GM23338 (cell line): Measurements from ENCODE around the gene PKHD1. TPM values are rescaled to one million over a fixed set of nuclear protein-coding genes. Genes with fewer than 3 reads are reported as not detected.

Experiments used
- ATAC-seq: fragments of 200-7000 bp; cut with Tn5 transposase; 3 replicates; pipeline ENCODE4 v1.9.1; 2020
- DNase-seq: peaks from one replicate; pipeline ENCODE4 v3.0.0-alpha.2; 2015; ENCODE audit warnings: low spot score
- H2AFZ ChIP-seq: fragments of 200-600 bp; sonication (generic); 2 replicates; pipeline ENCODE4 v1.8.0; 2016; ENCODE audit warnings: antibody characterized with exemption, mild to moderate bottlenecking, moderate library complexity
- H3F3A ChIP-seq: fragments of 200-600 bp; sonication (generic); replicated peaks from 2 replicates; pipeline ENCODE4 v1.8.0; 2017; ENCODE audit warnings: antibody characterized with exemption, mixed run types, low read depth
- H3K27ac ChIP-seq: fragments of 200-600 bp; sonication (generic); 2 replicates; pipeline ENCODE4 v1.6.1; 2016; ENCODE audit warnings: low read depth
- H3K27me3 ChIP-seq: fragments of 200-600 bp; sonication (generic); 2 replicates; pipeline ENCODE4 v1.8.0; 2016; ENCODE audit warnings: mild to moderate bottlenecking, mixed run types, moderate library complexity; ENCODE audit not compliant: insufficient read depth
- H3K36me3 ChIP-seq: fragments of 200-600 bp; sonication (generic); 2 replicates; pipeline ENCODE4 v1.8.0; 2016; ENCODE audit warnings: mild to moderate bottlenecking; ENCODE audit not compliant: insufficient read depth
- H3K4me1 ChIP-seq: fragments of 200-600 bp; sonication (generic); 2 replicates; pipeline ENCODE4 v1.8.0; 2016; ENCODE audit warnings: mild to moderate bottlenecking, moderate library complexity; ENCODE audit not compliant: insufficient read depth
- H3K4me2 ChIP-seq: fragments of 200-600 bp; sonication (generic); 2 replicates; pipeline ENCODE4 v1.7.1; 2017; ENCODE audit warnings: mixed run types
- H3K4me3 ChIP-seq: fragments of 200-600 bp; sonication (generic); 2 replicates; pipeline ENCODE4 v1.6.1; 2016; ENCODE audit warnings: mixed run types
- H3K79me2 ChIP-seq: fragments of 200-600 bp; sonication (generic); replicated peaks from 2 replicates; pipeline ENCODE4 v1.8.0; 2017; ENCODE audit warnings: mild to moderate bottlenecking; ENCODE audit not compliant: insufficient read depth
- H3K9me2 ChIP-seq: fragments of 200-600 bp; sonication (generic); 2 replicates; pipeline ENCODE4 v1.8.0; 2017; ENCODE audit not compliant: insufficient read depth
- H4K20me1 ChIP-seq: fragments of 200-600 bp; sonication (generic); replicated peaks from 2 replicates; pipeline ENCODE4 v1.8.0; 2017; ENCODE audit warnings: mild to moderate bottlenecking; ENCODE audit not compliant: insufficient read depth
- H3K27ac Mint-ChIP-seq: 2 replicates; pipeline ENCODE4 v1.8.0; 2020; ENCODE audit warnings: inconsistent platforms, mild to moderate bottlenecking, moderate library complexity, mixed read lengths
- H3K27me3 Mint-ChIP-seq: 3 replicates; pipeline ENCODE4 v1.8.0; 2022; ENCODE audit warnings: low read depth, mild to moderate bottlenecking, moderate library complexity, mixed read lengths, inconsistent platforms; ENCODE audit not compliant: insufficient read depth, poor library complexity
- H3K36me3 Mint-ChIP-seq: 3 replicates; pipeline ENCODE4 v1.8.0; 2021; ENCODE audit warnings: low read depth, mild to moderate bottlenecking, inconsistent platforms, moderate library complexity, mixed read lengths
- H3K4me1 Mint-ChIP-seq: 3 replicates; pipeline ENCODE4 v1.8.0; 2020; ENCODE audit warnings: mild to moderate bottlenecking, inconsistent platforms, mixed read lengths
- H3K4me3 Mint-ChIP-seq: 3 replicates; pipeline ENCODE4 v1.8.0; 2021; ENCODE audit warnings: moderate library complexity, mild to moderate bottlenecking, inconsistent platforms, mixed read lengths
- H3K9me3 Mint-ChIP-seq: 3 replicates; pipeline ENCODE4 v1.8.0; 2020; ENCODE audit warnings: moderate library complexity, mild to moderate bottlenecking, inconsistent platforms, mixed read lengths
- CREB1 ChIP-seq: fragments of 250-450 bp; sonication (Bioruptor Pico); IDR thresholded peaks from 2 replicates; pipeline ENCODE4 v1.5.0; 2020; ENCODE audit warnings: low read depth, mild to moderate bottlenecking, moderate library complexity
- EZH2 ChIP-seq: fragments of 200-600 bp; sonication (generic); IDR thresholded peaks from one replicate; pipeline ENCODE4 v1.8.0; 2017; ENCODE audit warnings: antibody characterized with exemption, mild to moderate bottlenecking, low read depth; ENCODE audit not compliant: unreplicated experiment
- NANOG ChIP-seq: IDR thresholded peaks from 2 replicates; pipeline ENCODE4 v1.6.1; 2016; ENCODE audit warnings: antibody characterized with exemption, borderline replicate concordance
- STAT1 ChIP-seq: IDR thresholded peaks from one replicate; pipeline ENCODE4 v1.6.1; 2016; ENCODE audit warnings: antibody characterized with exemption; ENCODE audit not compliant: unreplicated experiment
- ZNF114 ChIP-seq: fragments of 250-450 bp; sonication (Bioruptor Pico); IDR thresholded peaks from 2 replicates; pipeline ENCODE4 v1.5.0; 2020; ENCODE audit warnings: mild to moderate bottlenecking, moderate library complexity
- polyA plus RNA-seq: library from polyadenylated mRNA; unstranded; fragments of >200 nt; fragmentation: Nextera tagmentation; extraction: Ambion mirVana; gene quantifications from 2 replicates; pipeline ENCODE4 v1.2.1, GENCODE V29; 2016
- total RNA-seq: library from RNA; depleted of rRNA; stranded (reverse); fragments of >200 nt; shearing (Covaris generic); gene quantifications from 2 replicates; pipeline ENCODE4 v1.2.3, GENCODE V29; 2014
- TF ChIP-seq, protein P1 (sequence below): fragments of 250-450 bp; sonication (Bioruptor Pico); IDR thresholded peaks from 2 replicates; pipeline ENCODE4 v1.5.0; 2020; ENCODE audit warnings: mild to moderate bottlenecking, moderate library complexity
- TF ChIP-seq, protein P2 (sequence below): IDR thresholded peaks from 2 replicates; pipeline ENCODE4 v1.6.1; 2016; ENCODE audit warnings: antibody characterized with exemption

Gene PKHD1
- total and polyA plus RNA-seq, 2 experiments from 2014 or later = 0.03 to 0.07 TPM

DNA sequence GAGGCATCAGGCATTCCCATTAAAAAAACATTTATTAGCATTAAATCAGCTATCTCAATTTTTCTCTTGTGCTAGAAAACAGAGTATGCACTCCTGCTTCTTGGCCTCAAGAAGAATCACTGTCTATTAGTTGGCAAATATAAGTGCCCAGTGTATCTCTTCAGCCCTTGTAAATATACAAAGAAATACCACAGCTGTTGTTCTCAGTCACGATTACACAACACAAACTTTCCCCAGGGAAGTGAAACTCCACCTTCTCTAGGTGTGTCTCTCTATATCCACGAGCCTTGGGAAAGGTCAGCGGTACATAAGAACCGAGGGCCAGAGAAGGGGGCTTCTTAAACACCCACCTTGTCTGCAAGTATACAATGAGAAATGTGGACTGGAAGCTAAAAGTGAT lies 194.7 kb downstream of the PKHD1 start (continued):
- TF ChIP-seq, protein P1, sequence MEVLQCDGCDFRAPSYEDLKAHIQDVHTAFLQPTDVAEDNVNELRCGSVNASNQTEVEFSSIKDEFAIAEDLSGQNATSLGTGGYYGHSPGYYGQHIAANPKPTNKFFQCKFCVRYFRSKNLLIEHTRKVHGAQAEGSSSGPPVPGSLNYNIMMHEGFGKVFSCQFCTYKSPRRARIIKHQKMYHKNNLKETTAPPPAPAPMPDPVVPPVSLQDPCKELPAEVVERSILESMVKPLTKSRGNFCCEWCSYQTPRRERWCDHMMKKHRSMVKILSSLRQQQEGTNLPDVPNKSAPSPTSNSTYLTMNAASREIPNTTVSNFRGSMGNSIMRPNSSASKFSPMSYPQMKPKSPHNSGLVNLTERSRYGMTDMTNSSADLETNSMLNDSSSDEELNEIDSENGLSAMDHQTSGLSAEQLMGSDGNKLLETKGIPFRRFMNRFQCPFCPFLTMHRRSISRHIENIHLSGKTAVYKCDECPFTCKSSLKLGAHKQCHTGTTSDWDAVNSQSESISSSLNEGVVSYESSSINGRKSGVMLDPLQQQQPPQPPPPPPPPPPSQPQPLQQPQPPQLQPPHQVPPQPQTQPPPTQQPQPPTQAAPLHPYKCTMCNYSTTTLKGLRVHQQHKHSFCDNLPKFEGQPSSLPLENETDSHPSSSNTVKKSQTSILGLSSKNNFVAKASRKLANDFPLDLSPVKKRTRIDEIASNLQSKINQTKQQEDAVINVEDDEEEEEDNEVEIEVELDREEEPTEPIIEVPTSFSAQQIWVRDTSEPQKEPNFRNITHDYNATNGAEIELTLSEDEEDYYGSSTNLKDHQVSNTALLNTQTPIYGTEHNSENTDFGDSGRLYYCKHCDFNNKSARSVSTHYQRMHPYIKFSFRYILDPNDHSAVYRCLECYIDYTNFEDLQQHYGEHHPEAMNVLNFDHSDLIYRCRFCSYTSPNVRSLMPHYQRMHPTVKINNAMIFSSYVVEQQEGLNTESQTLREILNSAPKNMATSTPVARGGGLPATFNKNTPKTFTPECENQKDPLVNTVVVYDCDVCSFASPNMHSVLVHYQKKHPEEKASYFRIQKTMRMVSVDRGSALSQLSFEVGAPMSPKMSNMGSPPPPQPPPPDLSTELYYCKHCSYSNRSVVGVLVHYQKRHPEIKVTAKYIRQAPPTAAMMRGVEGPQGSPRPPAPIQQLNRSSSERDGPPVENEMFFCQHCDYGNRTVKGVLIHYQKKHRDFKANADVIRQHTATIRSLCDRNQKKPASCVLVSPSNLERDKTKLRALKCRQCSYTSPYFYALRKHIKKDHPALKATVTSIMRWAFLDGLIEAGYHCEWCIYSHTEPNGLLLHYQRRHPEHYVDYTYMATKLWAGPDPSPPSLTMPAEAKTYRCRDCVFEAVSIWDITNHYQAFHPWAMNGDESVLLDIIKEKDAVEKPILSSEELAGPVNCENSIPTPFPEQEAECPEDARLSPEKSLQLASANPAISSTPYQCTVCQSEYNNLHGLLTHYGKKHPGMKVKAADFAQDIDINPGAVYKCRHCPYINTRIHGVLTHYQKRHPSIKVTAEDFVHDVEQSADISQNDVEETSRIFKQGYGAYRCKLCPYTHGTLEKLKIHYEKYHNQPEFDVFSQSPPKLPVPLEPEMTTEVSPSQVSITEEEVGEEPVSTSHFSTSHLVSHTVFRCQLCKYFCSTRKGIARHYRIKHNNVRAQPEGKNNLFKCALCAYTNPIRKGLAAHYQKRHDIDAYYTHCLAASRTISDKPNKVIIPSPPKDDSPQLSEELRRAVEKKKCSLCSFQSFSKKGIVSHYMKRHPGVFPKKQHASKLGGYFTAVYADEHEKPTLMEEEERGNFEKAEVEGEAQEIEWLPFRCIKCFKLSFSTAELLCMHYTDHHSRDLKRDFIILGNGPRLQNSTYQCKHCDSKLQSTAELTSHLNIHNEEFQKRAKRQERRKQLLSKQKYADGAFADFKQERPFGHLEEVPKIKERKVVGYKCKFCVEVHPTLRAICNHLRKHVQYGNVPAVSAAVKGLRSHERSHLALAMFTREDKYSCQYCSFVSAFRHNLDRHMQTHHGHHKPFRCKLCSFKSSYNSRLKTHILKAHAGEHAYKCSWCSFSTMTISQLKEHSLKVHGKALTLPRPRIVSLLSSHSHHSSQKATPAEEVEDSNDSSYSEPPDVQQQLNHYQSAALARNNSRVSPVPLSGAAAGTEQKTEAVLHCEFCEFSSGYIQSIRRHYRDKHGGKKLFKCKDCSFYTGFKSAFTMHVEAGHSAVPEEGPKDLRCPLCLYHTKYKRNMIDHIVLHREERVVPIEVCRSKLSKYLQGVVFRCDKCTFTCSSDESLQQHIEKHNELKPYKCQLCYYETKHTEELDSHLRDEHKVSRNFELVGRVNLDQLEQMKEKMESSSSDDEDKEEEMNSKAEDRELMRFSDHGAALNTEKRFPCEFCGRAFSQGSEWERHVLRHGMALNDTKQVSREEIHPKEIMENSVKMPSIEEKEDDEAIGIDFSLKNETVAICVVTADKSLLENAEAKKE (CRISPR knock-in tag) = no peak
- TF ChIP-seq ZNF114 (CRISPR knock-in tag) = no peak
- TF ChIP-seq CREB1 (CRISPR knock-in tag) = no peak
- no peak for TF ChIP-seq STAT1

DNA sequence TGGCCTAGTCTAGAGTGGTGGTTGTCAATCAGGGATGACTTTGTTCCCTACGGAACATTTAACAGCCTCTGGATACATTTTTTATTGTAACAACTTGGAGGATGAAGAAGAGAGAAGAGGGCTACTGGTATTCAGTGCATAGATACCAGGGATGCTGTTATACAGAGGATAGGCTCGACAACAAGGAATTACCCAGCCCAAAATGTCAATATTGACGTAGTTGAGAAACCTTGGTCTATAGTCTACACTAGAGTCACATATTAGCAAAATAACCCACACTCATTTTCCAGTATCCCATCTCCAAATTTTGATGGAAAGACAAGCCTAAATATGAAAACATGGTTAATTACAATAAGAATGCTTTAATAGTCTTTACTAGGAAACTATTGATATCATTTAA lies 195.1 kb downstream of the PKHD1 start:
- H3K4me1 Mint-ChIP-seq = no peaks in the 10 kb centered on the region
- H2AFZ ChIP-seq = no peak overlapping the region
- H3K4me3 Mint-ChIP-seq = no peak overlapping the region
- H3K4me1 ChIP-seq = no peaks in the 10 kb centered on the region
- H3K27me3 Mint-ChIP-seq = peaks cover 1% of the 10 kb centered on the region
- H4K20me1 ChIP-seq = no peaks in the 10 kb centered on the region
- no peak overlapping the region for H3K4me2 ChIP-seq
- H3K27me3 ChIP-seq = no peaks in the 10 kb centered on the region
- H3K36me3 Mint-ChIP-seq = no peaks in the 10 kb centered on the region
- DNase-seq = no peak
- H3K79me2 ChIP-seq = no peaks in the 10 kb centered on the region
- no peak overlapping the region for H3K27ac ChIP-seq
- H3K27ac Mint-ChIP-seq = no peak overlapping the region
- no peaks in the 10 kb centered on the region for H3F3A ChIP-seq
- peaks cover 4% of the 10 kb centered on the region; the same call in 2 of the 3 replicates for H3K9me3 Mint-ChIP-seq
- peaks cover 4% of the 10 kb centered on the region; the same call in 1 of the 2 replicates for H3K9me2 ChIP-seq
- ATAC-seq = no peak
- H3K36me3 ChIP-seq = no peaks in the 10 kb centered on the region; the same call in 1 of the 2 replicates
- H3K4me3 ChIP-seq = no peak overlapping the region
- TF ChIP-seq STAT1 (no peak), EZH2 (no peak), NANOG (no peak), CREB1 (CRISPR knock-in tag) (no peak), ZNF114 (CRISPR knock-in tag) (no peak)
- TF ChIP-seq, protein P2, sequence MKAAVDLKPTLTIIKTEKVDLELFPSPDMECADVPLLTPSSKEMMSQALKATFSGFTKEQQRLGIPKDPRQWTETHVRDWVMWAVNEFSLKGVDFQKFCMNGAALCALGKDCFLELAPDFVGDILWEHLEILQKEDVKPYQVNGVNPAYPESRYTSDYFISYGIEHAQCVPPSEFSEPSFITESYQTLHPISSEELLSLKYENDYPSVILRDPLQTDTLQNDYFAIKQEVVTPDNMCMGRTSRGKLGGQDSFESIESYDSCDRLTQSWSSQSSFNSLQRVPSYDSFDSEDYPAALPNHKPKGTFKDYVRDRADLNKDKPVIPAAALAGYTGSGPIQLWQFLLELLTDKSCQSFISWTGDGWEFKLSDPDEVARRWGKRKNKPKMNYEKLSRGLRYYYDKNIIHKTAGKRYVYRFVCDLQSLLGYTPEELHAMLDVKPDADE = no peak
- TF ChIP-seq, protein P1 (CRISPR knock-in tag) = no peak
